ENCODE results near the gene SPPL3. TPM values are rescaled to one million over a fixed set of nuclear protein-coding genes. Genes with fewer than 3 reads are reported as not detected.

The SPPL3 gene
- polyA plus RNA-seq, 4 donors, result 8.4 to 57.8 (median 13.7) TPM

DNA sequence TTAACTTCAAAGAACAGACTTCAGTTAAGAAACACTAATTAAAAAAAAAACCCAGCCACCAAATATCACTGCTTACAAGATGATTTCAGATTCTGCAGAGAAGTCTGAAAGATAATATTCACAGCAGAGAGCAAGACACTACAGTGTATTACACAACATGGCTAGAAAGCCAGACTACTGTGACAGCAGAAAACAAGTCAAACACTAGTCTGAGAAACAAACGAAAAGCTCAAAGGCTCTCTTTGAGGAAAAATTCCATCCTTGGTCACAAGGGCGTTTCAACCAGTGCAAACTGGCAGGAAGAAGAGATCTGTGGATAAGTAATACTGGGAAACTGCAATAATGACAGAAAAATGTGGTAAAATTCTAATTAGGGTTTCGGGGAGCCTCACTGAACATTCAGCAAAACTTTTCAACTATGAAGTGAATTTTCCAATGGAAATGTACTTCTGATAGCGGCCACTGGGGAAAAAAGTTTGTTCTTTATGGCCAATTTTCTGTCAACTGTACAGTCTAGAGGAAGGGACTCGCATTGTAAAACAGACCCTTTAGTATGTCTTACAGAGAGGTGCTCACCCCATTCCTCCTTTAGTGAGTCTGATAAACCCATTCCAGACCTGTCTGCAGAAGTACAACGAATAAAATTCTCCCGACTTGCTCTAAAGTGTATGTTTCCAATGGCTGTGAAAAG is 128.2 kb downstream of the SPPL3 start:
- Histone ChIP-seq H3K4me1 (ENCODE audit: control insufficient read depth in 3 of 3, insufficient read depth in 2 of 3, low read depth in 1 of 3, low read length in 2 of 3) (no peaks in the 10 kb centered on the region), H3K9me3 (ENCODE audit: control insufficient read depth in 2 of 2, insufficient read depth in 1 of 2, low read depth in 1 of 2, low read length in 1 of 2) (no peaks in the 10 kb centered on the region), H3K27ac (ENCODE audit: low read depth in 1 of 3, low read length in 2 of 3) (no peak overlapping the region), H3K4me3 (ENCODE audit: low read depth in 1 of 3, low read length in 3 of 3) (no peak overlapping the region), H3K27me3 (ENCODE audit: control insufficient read depth in 3 of 3, insufficient read depth in 3 of 3, low read length in 3 of 3) (no peaks in the 10 kb centered on the region), H3K36me3 (ENCODE audit: control insufficient read depth in 3 of 3, insufficient read depth in 2 of 3, low read depth in 1 of 3, low read length in 3 of 3) (peaks cover 4 to 43% (median 5%) of the 10 kb centered on the region in 3 donors)
- FAIRE-seq (no peak), DNase-seq (no peak)
- 87 to 94% (median 90%) methylated on average over 7 of the region's 7 CpGs for WGBS, 3 donors

DNA sequence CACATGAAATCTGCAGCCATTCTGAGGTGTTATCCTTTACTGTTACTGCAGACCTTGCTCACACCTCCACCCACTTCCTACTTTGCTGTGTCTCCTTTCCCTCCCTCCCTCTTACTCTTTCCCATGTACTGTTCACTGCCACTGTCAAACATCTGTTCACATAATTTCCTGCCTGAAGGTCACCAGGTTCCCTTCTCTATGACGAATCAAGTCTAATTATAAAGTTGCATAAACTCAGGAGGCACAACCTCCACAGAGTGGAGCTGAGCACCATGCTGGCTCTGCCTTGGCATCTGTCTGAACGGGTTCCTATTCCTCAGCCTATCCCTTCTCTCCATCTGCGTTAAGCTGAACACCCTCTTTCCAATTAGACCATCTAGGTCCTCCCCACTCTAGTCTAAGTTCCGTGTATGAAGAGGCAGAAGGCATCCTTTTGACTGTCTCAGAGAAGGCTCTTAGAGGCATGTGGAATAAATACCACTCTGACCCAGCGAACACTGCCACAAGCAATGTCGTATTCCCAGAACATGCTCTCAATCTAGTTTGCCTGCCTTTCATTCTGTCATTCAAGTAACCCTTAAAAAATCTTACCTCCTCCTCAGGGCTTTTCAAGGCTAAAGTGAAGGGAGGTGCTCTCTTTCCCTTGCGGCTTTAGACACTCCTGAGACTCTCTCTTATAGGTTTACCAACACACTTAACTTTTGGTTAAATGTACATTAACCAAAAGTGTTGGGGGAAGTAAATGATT is 129.8 kb downstream of the SPPL3 start:
- no peaks in the 10 kb centered on the region for H3K4me1 ChIP-seq (ENCODE audit: control insufficient read depth in 3 of 3, insufficient read depth in 2 of 3, low read depth in 1 of 3, low read length in 2 of 3)
- H3K4me3 ChIP-seq (ENCODE audit: low read depth in 1 of 3, low read length in 3 of 3), result no peak overlapping the region
- no peaks in the 10 kb centered on the region for H3K27me3 ChIP-seq (ENCODE audit: control insufficient read depth in 3 of 3, insufficient read depth in 3 of 3, low read length in 3 of 3)
- 79 to 90% (median 80%) methylated on average over 7 of the region's 7 CpGs for WGBS, 3 donors
- H3K36me3 ChIP-seq (ENCODE audit: control insufficient read depth in 3 of 3, insufficient read depth in 2 of 3, low read depth in 1 of 3, low read length in 3 of 3), result peaks cover 2 to 42% (median 4%) of the 10 kb centered on the region in 3 donors
- DNase-seq (no peak), FAIRE-seq (no peak)
- no peak overlapping the region for H3K27ac ChIP-seq (ENCODE audit: low read depth in 1 of 3, low read length in 2 of 3)
- no peaks in the 10 kb centered on the region for H3K9me3 ChIP-seq (ENCODE audit: control insufficient read depth in 2 of 2, insufficient read depth in 1 of 2, low read depth in 1 of 2, low read length in 1 of 2)

DNA sequence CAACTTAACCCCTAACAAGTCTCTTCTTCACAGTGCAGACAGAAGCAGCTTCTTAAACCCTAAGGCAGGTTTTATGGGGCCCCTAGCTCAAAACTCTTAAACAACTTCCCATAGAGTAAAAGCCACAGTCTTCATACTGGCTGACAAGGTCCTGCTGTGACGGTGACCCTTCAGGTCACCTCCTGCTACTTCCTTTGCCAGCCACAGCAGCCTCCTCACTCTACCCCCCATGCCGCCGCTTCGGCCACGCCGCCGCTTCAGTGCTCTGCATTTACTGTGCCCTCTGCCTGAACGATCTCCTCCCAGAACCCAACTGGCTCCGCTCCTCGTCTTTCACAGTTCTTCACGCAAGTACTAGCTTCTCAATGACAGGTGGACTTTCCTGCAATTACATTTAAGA is 133.1 kb downstream of the SPPL3 start:
- Histone ChIP-seq H3K27ac (ENCODE audit: low read depth in 1 of 3, low read length in 2 of 3) (no peak overlapping the region), H3K4me1 (ENCODE audit: control insufficient read depth in 3 of 3, insufficient read depth in 2 of 3, low read depth in 1 of 3, low read length in 2 of 3) (peaks cover 0 to 5% (median 0%) of the 10 kb centered on the region in 3 donors), H3K36me3 (ENCODE audit: control insufficient read depth in 3 of 3, insufficient read depth in 2 of 3, low read depth in 1 of 3, low read length in 3 of 3) (peaks cover 17 to 66% (median 22%) of the 10 kb centered on the region in 3 donors), H3K27me3 (ENCODE audit: control insufficient read depth in 3 of 3, insufficient read depth in 3 of 3, low read length in 3 of 3) (no peaks in the 10 kb centered on the region), H3K4me3 (ENCODE audit: low read depth in 1 of 3, low read length in 3 of 3) (no peak overlapping the region), H3K9me3 (ENCODE audit: control insufficient read depth in 2 of 2, insufficient read depth in 1 of 2, low read depth in 1 of 2, low read length in 1 of 2) (no peaks in the 10 kb centered on the region)
- FAIRE-seq (no peak), DNase-seq (no peak)
- 87 to 91% (median 90%) methylated on average over 11 of the region's 11 CpGs for WGBS, 3 donors

DNA sequence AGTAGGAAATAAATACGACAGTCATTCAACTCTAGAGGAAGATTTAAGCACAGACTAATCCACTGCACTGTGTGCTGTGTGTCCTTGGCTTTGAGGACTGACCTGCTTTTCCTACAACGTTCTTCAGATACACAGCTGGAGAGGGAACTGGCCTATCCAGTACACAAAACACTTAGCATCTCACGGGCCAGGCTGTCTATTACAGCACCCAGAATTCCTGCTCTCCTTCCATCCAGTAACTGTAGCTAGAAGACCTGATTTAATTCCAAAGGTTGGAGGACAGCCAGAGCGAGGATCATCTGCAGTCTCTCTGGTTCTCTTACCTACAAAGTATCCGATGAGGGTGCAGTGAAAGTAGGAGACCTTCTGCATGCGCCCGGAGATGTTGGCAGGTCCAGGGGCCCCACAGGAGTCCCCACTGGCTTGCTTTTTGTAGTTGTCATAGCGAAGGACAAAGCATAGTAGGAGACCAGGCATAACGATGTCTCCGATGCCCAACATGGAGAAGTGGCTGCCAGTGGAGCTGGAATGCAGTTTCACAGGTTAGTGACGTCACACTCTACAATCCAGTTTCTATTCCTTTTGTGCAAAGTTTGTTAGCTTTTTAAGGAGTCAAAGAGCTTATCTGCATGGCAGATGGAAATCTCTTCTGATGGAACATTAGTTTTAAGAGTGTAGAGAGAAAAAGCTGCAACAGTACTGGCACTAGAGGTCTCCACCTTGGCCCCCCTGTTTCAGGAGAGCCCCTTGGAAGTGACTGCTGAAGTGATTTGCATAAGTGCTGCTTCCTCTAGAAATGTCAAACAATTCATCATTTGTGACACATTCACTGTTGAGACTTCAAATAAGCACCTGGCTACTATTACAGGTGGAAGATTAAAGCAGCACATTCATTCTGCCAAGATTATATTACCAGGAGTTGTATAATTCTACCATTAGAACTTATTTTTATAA is 136.8 kb downstream of the SPPL3 start:
- DNase-seq, result no peak
- Histone ChIP-seq H3K4me3 (ENCODE audit: low read depth in 1 of 3, low read length in 3 of 3) (no peak overlapping the region), H3K27me3 (ENCODE audit: control insufficient read depth in 3 of 3, insufficient read depth in 3 of 3, low read length in 3 of 3) (no peaks in the 10 kb centered on the region), H3K4me1 (ENCODE audit: control insufficient read depth in 3 of 3, insufficient read depth in 2 of 3, low read depth in 1 of 3, low read length in 2 of 3) (peaks cover 0 to 16% (median 3%) of the 10 kb centered on the region in 3 donors), H3K9me3 (ENCODE audit: control insufficient read depth in 2 of 2, insufficient read depth in 1 of 2, low read depth in 1 of 2, low read length in 1 of 2) (no peaks in the 10 kb centered on the region), H3K27ac (ENCODE audit: low read depth in 1 of 3, low read length in 2 of 3) (peak overlapping the region in 1 of 3 donors; percentile 83), H3K36me3 (ENCODE audit: control insufficient read depth in 3 of 3, insufficient read depth in 2 of 3, low read depth in 1 of 3, low read length in 3 of 3) (peaks cover 26 to 80% (median 30%) of the 10 kb centered on the region in 3 donors)
- no peak for FAIRE-seq
- 50 to 72% (median 64%) methylated on average over 11 of the region's 11 CpGs for WGBS, 3 donors

DNA sequence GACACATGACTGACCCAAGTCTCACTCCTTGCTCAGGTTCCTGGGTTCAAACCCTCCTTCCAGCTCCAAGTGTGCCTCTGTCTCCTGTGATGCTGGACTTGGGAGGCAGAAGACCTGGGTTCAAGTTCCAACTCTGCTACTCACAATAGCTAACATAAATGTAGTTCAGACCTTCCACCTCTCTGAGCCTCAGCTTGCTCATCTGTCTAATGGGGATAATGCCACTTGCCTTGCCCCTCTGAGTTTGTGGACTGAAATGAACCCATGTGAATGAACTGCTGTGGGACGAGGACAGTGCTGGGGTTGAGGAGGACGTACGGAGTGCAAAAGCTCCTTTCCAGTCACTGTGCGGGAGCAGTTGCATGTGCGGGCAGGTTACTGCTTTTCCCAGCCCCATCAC is 137.6 kb downstream of the SPPL3 start:
- H3K9me3 ChIP-seq (ENCODE audit: control insufficient read depth in 2 of 2, insufficient read depth in 1 of 2, low read depth in 1 of 2, low read length in 1 of 2), result no peaks in the 10 kb centered on the region
- peak overlapping the region; percentile 69 to 83 (median 72) for H3K27ac ChIP-seq (ENCODE audit: low read depth in 1 of 3, low read length in 2 of 3)
- DNase-seq (no peak), FAIRE-seq (no peak)
- H3K27me3 ChIP-seq (ENCODE audit: control insufficient read depth in 3 of 3, insufficient read depth in 3 of 3, low read length in 3 of 3), result no peaks in the 10 kb centered on the region
- WGBS, 3 donors, result 75 to 88% (median 87%) methylated on average over 5 of the region's 5 CpGs
- no peak overlapping the region for H3K4me3 ChIP-seq (ENCODE audit: low read depth in 1 of 3, low read length in 3 of 3)
- peaks cover 29 to 82% (median 32%) of the 10 kb centered on the region in 3 donors for H3K36me3 ChIP-seq (ENCODE audit: control insufficient read depth in 3 of 3, insufficient read depth in 2 of 3, low read depth in 1 of 3, low read length in 3 of 3)
- H3K4me1 ChIP-seq (ENCODE audit: control insufficient read depth in 3 of 3, insufficient read depth in 2 of 3, low read depth in 1 of 3, low read length in 2 of 3), result peaks cover 0 to 16% (median 3%) of the 10 kb centered on the region in 3 donors

DNA sequence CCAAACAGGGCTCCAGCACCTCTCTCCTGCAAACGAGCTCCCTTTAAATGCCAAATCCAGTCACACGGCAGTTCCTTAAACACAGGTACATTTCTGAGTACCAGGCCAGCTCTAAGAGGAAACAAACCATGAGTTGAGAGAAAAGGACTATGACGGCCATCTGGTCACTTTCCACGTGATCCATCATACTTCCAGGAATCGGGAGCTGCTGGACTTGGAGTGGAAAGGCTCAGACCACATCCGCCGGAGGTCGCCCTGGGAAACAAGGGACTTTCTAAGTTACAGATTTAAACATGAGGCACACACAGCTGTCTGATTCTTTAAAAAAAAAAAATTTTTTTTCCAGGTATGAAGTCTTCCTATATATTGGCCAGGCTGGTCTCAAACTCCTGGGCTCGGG is 139.3 kb downstream of the SPPL3 start:
- Histone ChIP-seq H3K36me3 (ENCODE audit: control insufficient read depth in 3 of 3, insufficient read depth in 2 of 3, low read depth in 1 of 3, low read length in 3 of 3) (peaks cover 30 to 84% (median 35%) of the 10 kb centered on the region in 3 donors), H3K27ac (ENCODE audit: low read depth in 1 of 3, low read length in 2 of 3) (peak overlapping the region in 1 of 3 donors; percentile 29)
- DNase-seq, result no peak

DNA sequence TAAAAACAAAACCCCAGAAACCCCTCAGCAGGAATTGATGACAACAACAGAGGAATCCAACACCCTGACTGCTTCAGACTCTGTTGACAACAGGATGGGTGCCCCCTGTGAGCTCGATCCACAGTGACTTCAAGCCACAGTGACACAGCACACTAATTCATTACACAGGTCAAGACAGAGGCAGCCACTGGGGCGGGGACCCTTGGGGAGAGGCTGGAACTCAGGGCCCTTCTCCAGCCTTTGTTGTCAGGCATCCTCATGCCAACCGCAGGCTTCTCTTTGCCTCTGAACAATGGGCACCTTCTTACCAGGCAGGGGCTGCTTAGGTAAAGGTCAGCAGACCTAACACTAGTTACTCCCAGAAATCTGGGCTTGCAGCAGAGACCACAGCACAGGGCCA is 140.9 kb downstream of the SPPL3 start:
- H3K27me3 ChIP-seq (ENCODE audit: control insufficient read depth in 3 of 3, insufficient read depth in 3 of 3, low read length in 3 of 3), result no peaks in the 10 kb centered on the region
- DNase-seq (no peak), FAIRE-seq (no peak)
- H3K4me3 ChIP-seq (ENCODE audit: low read depth in 1 of 3, low read length in 3 of 3), result no peak overlapping the region
- 69 to 87% (median 79%) methylated on average over 3 of the region's 3 CpGs for WGBS, 3 donors
- peaks cover 0 to 16% (median 3%) of the 10 kb centered on the region in 3 donors for H3K4me1 ChIP-seq (ENCODE audit: control insufficient read depth in 3 of 3, insufficient read depth in 2 of 3, low read depth in 1 of 3, low read length in 2 of 3)
- no peaks in the 10 kb centered on the region for H3K9me3 ChIP-seq (ENCODE audit: control insufficient read depth in 2 of 2, insufficient read depth in 1 of 2, low read depth in 1 of 2, low read length in 1 of 2)
- no peak overlapping the region for H3K27ac ChIP-seq (ENCODE audit: low read depth in 1 of 3, low read length in 2 of 3)
- H3K36me3 ChIP-seq (ENCODE audit: control insufficient read depth in 3 of 3, insufficient read depth in 2 of 3, low read depth in 1 of 3, low read length in 3 of 3), result peaks cover 26 to 81% (median 27%) of the 10 kb centered on the region in 3 donors

More for the DNA sequence above, 139.3 kb downstream of the SPPL3 start:
- no peaks in the 10 kb centered on the region for H3K27me3 ChIP-seq (ENCODE audit: control insufficient read depth in 3 of 3, insufficient read depth in 3 of 3, low read length in 3 of 3)
- FAIRE-seq, result no peak
- WGBS, 3 donors, result 77 to 90% (median 87%) methylated on average over 9 of the region's 9 CpGs
- no peak overlapping the region for H3K4me3 ChIP-seq (ENCODE audit: low read depth in 1 of 3, low read length in 3 of 3)
- peaks cover 0 to 16% (median 3%) of the 10 kb centered on the region in 3 donors for H3K4me1 ChIP-seq (ENCODE audit: control insufficient read depth in 3 of 3, insufficient read depth in 2 of 3, low read depth in 1 of 3, low read length in 2 of 3)
- H3K9me3 ChIP-seq (ENCODE audit: control insufficient read depth in 2 of 2, insufficient read depth in 1 of 2, low read depth in 1 of 2, low read length in 1 of 2), result no peaks in the 10 kb centered on the region

DNA sequence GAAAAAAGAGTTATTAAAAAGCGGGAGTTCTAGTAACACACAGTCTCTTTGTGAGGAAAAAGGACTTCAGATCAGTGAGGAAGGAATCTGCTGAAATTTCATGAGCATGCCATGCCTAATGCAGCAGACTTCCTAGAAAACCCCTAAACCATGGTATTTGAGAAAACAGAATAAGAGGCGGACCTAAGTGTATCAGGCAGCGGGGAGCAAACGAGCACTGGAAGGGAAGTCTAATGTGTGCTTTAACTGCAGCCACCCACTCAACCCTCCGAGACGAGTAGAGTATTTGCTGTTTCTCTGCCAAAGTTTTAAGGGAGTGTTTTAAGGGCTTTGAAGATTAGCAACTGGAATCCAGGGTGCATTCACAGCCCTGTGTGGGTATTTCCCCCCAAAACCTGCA is 142.1 kb downstream of the SPPL3 start:
- WGBS, 3 donors, result 57 to 82% (median 69%) methylated on average over 6 of the region's 6 CpGs
- H3K27me3 ChIP-seq (ENCODE audit: control insufficient read depth in 3 of 3, insufficient read depth in 3 of 3, low read length in 3 of 3), result no peaks in the 10 kb centered on the region
- no peak for FAIRE-seq
- DNase-seq, result no peak
- H3K36me3 ChIP-seq (ENCODE audit: control insufficient read depth in 3 of 3, insufficient read depth in 2 of 3, low read depth in 1 of 3, low read length in 3 of 3), result peaks cover 17 to 73% (median 19%) of the 10 kb centered on the region in 3 donors
- peak overlapping the region in 2 of 3 donors; percentile 57 to 59 for H3K27ac ChIP-seq (ENCODE audit: low read depth in 1 of 3, low read length in 2 of 3)
- H3K9me3 ChIP-seq (ENCODE audit: control insufficient read depth in 2 of 2, insufficient read depth in 1 of 2, low read depth in 1 of 2, low read length in 1 of 2), result no peaks in the 10 kb centered on the region
- no peak overlapping the region for H3K4me3 ChIP-seq (ENCODE audit: low read depth in 1 of 3, low read length in 3 of 3)
- peaks cover 0 to 16% (median 3%) of the 10 kb centered on the region in 3 donors for H3K4me1 ChIP-seq (ENCODE audit: control insufficient read depth in 3 of 3, insufficient read depth in 2 of 3, low read depth in 1 of 3, low read length in 2 of 3)

Data from small intestine (tissue), 7 donors.